Stimulated activated CD4-positive, alpha-beta T cell treated with anti-CD3 and anti-CD28 coated beads, Interleukin-12 subunit alpha, Interleukin-12 subunit beta, amount 100 ng/mL, for 48 hours (primary cell): ENCODE results near the gene PHLPP1.
A peak's percentile ranks its signal among the peaks of the same experiment; 100 is the strongest.

Experiments
- DNase-seq, 3 donors: peaks; one replicate each; pipeline ENCODE4 v3.0.0-alpha.2; 2020; ENCODE audit warnings: low read depth in 2 of 3, low spot score in 1 of 3

Gene PHLPP1

DNA sequence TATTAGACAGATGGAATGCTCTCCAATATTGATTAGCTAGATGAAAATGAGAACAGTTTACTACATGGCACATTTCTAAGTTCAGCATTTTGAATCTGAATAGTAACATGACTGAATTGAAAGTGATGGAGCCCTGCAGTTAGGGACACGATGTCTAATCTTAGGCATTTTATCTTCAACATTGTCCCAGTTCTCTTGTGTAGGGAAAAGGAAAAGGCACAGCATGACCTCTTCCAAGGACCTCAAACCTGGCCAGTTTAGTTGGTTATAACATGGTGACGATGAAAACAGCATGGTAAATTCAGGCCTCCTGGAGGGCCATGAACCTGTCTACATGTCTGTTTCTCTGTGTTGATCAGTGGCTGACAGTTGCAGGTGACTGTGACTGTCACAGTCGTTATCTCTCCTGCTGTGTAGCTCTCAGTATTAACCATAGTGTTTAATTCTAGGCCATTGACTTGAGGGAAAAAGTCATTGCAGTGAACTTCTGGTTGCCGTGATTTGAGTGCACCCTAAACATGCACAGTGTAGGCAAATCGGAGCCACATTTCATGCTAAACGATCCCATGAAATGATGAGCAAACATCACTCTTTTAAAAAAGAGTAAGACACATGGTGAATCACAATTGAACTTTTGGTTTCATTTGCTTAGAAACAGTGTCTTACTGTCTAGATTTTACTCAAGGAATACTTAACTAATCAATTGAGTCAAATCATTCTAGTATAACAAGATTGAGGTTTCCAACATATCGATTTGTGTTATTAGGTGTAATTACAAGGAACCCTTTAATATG lies 129.7 kb downstream of the PHLPP1 start:
- DNase-seq, result peak; percentile 11 to 39 (median 15)

DNA sequence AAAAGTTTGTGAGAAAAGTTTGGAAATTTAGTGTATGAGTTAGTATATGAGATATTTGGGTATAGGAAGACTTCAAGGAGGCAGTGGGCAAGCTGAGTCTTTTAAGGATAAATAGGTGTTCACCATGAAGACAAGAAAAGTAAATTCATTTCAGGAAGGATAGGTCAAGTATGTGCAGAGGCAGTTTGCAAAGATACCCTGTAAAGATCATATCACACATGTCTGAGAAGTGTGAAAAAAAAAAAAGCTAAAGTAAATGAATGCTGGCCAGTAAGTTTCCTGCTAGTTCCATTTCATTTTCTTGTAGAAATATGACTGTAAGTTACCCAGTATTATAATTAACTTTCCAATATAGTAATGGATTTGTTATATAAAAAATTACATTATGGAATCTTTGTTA lies 131.0 kb downstream of the PHLPP1 start:
- DNase-seq, result no peak

DNA sequence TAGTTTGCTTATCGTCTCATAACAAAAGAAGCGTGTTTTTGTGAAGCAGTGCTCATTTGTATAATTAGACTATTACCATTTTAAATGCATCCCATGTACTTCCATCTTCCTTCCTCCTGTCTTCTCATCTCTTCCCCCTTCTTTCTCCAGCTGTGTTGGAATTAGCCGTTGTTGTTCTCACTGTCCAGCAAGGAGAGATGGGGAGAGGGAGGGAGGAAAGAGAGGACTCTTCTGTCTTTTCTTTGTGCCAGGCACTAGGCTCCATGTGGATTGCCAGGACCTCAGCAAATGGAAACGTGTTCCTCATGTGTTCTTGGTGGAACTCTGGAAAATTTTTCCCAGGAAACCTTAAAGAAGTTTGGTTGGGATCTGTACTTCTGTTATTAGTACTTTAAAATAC lies 131.7 kb downstream of the PHLPP1 start:
- DNase-seq, result no peak

DNA sequence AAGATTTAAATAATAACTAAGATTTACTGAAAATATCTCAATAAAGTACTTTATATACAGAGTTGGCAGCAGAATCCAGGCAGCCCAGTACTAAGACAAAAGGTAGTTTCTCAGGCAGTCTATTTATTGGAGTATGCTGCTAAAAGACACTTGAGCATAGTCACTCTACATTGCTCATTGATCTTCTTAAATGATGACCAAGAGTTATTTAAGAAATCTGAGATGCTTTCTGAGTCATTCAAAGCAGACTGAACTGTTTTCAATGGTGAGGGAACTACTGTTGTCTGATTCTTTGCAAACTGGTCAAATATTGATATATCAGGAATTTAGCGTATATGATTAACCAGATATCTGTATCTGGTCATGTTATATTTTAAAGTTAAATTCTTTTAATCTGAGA lies 133.6 kb downstream of the PHLPP1 start:
- no peak for DNase-seq

DNA sequence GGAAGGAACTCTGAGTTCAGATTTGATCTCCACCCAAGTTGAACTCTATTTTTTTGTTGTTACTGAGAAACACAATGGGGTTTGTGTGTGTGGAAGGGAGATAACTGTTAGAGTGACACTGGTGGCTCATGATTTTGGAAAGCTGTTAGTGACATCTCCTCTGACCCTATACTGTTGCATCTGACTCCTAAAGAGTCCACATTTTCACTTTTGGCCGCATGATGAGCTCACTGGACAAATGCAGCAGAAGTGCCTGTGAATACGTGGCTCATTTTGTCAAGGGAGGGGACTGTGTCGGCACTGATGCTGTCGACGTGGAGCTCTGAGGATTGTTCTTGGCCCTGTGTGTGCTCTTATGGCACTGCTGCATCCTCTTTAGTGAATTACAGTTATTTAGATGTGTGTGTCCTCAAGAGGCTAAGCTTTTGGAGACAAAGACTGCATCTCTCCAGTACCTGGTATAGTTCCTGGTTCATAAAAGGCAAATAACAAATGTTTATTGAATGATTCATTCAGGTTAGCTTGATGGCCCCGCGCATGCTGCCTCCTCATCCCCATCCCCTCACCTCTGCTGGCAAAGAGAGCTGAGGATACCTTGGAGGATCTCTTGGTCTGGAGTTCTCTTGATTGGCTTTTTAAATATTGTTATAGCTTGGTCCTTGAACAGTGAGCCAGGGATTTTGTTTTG lies 135.4 kb downstream of the PHLPP1 start:
- DNase-seq, result no peak

DNA sequence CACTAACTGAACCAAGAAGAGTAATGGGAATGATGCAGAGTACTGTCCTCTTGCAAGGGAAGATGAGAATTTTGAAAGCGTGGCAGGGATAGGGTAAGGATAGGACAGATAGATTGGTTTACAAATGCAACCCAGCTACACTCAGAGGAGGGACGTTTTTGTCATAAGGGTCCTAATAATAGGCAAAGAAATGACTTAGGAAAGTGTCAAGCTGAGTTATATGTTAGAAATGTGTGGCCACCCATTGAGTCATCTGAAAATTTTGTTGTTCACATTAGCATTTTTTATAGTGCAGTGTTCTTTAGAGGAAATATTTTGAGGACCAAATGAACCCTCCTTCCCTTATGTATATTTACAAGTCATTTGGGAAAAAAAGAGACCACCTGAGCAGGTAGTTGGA lies 137.5 kb downstream of the PHLPP1 start:
- no peak for DNase-seq

DNA sequence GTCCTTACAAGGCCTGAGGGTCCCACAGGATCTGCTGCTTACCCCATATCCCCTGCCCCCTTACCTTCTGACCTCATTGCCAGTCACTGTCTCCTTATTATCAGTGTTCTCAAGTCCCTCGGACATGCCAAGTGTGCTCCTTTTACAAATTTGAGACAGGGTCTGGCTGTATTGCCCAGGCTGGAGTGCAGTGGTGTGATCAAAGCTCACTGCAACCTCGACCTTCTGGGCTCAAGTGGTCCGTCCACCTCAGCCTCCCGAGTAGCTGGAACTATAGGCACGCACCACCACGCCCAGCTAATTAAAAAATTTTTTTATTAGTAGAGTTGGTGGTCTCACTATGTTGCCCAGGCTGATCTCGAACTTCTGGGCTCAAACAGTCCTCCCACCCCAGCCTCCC lies 141.0 kb downstream of the PHLPP1 start:
- DNase-seq, result no peak

DNA sequence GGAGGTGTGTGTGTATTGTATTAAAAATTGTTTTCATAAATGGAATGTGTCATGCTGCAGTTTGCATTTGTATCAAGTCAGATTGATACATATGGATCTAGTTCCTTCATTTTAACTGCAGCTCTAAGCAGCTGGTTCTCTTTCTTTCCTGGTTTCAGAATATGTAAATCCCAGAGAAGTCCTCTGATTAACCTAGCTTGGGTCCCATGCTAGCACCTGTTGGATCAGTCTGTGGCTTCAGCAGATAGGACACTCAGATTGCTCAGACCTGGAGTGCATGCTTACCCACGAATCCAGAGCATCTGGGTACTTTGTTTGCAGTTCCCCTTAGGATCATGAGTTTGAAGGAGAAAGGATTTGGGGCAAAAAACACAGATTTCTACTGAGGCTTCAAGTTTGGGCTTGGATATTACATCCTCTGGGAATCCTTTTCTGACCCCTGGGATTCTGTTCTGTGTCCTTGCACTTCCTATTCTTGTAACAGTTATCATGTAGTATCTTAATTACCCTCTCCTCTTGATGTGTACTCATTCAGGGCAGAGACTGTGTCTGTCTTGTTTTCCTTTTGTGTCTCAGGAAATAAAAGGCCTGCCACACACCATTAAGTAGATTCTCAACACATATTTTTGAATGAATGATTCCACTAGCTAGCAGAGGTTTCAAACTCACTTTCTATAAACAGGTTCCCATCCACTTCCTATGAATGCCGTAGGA lies 142.1 kb downstream of the PHLPP1 start:
- DNase-seq, result no peak

DNA sequence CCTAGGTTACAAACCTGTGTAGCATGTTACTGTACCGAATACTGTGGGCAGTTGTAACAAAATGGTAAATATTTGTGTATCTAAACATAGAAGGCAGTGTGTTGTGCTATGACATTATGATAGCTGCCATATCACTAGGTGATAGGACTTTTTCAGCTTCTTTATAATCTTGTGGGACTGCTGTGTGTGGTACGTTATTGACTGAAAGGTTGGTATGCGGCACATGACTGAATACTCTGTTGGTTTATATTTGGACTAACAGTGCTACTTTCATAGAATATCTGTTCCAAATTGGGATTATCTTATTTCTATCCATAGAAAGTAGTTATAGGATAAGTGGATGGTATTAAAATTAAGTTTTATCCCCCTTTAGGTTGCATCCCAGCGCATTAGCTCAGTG lies 144.7 kb downstream of the PHLPP1 start:
- DNase-seq, result no peak

DNA sequence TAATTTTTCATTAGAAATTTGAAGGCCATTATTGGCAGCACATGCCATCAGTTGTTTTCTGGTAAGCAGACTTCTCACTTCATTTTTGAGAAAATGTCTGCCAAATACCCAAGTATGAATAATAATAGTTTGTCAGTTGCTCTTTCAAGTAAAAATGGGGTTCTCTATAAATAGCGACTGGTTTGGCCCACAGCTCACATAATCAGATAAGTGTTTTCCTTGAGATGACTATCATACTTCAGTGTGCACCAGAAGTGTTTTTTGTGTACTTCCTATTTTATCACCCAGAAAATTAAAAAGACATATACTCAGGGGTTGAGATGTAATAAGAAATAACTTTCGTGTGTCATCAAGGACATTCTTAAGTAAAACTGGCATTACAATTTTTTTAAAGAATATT lies 147.1 kb downstream of the PHLPP1 start:
- no peak for DNase-seq

DNA sequence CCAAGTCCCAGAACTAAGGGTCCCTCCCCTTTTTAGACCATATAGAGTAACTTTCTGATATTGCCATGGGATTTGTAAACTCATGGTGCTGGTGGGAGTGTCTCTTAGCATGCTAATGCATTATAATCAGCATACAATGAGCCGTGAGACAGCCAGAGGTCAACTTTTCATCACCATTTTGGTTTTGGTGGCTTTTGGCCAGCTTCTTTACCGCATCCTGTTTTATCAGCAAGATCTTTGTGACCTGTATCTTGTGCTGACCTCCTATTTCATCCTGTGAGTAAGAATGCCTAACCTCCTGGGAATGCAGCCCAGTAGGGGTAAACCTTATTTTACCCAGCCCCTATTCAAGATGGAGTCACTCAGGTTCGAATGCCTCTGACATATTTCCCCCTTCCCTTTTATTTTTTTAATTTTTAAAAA lies 148.2 kb downstream of the PHLPP1 start:
- DNase-seq, result no peak

DNA sequence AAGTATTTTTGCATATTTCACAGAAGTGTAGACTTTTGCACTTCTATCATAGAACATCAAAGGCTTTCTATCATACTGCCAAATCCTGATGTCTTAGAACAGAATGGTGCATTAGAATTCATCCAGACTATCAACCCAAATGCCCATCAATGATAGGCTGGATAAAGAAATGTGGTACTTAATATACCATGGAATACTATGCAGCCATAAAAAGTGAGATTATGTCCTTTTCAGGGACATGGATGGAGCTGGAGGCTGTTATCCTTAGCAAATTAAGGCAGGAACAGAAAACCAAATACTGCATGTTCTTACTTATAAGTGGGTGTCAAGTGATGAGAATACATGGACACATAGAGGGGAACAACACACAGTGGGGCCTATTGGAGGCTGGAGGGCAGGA lies 150.2 kb downstream of the PHLPP1 start:
- DNase-seq, result no peak

DNA sequence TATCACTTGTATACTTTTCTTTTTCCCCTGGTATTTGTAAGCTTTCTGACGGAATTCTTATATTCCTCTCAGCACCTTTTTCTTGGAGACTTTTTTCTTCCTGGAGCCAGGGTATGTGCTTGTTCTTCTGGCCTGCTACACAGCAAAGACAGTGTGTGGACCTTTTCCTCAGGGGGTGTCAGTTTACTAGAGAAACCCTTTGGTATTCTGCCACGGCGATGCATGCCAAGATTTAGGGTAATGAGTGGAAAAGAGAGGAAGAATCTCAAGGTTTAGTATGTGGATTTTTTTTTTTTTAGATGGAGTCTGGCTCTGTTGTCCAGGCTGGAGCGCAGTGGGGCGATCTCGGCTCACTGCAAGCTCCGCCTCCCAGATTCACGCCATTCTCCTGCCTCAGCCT lies 152.2 kb downstream of the PHLPP1 start:
- no peak for DNase-seq

DNA sequence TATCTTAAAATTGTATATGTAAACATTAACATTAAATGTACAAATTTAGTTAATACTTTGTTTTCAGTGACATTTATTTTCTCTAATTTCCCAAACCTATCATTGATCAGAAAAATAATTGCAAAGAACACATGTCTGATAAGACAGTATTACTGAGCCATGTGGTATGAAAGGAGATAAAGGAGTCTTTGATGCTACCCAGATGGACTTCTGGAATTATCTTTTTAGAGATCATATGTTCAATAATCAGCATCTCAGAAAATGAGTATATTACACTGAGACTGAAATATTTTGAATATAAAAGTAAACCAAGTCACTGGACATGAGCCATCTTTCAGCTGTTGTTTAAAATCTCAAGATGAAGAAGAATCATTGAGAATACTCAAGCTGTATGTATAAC lies 153.3 kb downstream of the PHLPP1 start:
- no peak for DNase-seq

DNA sequence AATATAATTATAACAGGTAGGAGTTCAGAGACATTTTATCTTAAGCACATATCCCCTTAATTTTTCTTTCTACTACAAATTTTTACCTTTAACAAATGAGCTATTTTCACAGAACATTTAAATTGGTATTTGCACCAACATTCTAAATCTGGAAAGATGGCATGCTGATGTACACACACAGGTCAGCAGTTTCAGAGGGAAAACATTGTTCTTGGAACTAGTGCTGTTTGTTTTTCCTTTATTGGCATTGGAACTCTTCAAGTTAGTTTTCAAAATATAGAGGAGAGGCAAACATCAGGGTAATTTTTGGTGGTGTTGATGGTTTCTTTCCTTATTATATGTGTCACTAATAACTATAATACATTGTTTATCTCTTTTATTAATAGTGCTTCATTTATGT lies 155.3 kb downstream of the PHLPP1 start:
- DNase-seq, result no peak

DNA sequence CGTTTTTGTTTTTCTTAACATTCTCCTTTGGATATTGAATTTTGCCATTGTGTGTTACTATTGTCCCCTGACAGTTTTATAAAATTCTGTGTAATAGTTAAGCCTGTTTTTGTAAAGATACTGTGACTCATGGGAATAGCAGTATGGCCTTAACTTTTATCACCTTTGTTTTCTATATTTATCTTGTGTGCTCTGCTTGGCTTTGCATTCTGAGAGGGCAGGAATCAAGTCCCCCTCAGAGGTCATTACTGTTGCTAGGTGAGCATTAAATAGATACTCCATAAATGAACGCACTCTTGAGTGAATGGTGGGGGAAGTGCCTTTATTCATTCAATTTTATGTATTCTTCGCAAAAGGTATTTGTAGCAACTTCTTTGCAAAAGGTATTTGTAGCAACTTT lies 160.0 kb downstream of the PHLPP1 start:
- DNase-seq, result no peak

DNA sequence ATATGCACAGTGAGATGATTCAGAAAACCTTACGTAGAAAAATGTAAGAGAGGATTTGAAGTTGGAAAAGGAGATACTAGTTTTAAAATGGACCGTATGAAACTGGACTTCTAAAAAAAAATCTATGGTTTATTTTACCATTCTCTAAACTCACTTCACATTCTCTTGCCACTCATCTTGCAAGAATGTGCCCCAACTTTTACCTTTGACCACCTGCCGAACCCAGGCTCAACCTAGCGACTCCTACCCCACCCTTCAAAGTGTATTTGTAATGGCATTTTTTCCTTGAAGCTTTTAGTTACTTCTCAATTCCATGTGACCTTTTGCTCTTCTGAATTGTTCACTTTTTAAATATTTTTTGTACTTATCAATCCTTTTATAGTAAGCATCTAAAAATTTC lies 160.8 kb downstream of the PHLPP1 start:
- no peak for DNase-seq

DNA sequence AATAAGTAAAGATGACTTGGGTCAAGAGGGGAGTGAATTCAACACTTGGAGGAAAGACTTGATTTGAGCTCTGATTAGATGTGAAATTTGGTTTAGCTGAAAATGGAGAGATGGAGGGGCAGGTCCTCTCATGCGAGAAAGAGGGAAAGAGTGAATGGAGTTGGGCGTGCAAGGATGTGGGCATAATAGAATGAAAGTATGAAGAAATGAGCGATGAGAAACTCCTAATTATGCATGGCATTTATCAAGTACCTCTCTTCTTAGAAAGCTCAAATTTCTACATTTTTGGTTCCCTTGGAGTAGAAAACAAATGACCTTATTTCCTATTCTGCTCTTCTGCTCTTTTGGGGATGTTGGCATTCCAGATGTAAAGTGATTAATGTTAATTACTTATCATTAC lies 161.5 kb downstream of the PHLPP1 start:
- DNase-seq, result no peak

DNA sequence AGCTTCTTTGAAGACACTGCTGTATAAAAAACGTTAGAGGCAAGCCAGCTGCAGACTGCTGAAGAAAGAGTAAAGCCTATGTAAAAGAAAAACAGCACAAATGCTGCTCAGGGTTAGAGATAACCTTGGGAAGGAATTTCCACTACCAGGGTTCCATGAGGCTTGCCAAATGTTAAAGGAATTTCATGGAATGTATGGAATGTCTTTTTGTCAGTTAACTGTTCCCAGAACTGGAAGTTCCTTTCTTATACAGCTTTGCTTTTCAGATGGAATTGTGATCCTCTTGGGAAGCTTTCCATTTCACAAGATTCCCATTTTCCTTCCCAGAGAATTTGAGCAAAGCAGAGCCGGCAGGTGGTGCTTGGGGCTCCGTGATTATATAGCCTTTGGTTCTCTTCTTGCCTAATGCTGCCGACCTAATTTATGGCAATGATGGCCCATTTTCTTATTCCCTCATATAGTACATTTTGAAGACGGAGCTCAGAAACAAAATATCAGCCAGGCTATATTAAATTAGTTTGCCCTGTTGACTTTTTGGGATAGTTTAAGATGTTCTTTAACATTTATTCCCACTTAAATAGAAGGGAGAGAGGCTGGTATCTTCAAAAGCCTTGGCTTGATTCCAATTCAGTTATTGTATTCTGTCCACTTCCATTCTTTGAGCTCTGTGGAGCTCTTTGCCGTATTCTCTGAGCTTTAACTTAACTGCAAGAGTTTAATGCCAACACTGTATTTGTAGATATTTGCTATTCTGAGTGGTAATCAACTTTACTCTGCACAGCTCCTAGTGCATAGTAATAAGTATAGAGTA lies 162.3 kb downstream of the PHLPP1 start:
- DNase-seq, result no peak

DNA sequence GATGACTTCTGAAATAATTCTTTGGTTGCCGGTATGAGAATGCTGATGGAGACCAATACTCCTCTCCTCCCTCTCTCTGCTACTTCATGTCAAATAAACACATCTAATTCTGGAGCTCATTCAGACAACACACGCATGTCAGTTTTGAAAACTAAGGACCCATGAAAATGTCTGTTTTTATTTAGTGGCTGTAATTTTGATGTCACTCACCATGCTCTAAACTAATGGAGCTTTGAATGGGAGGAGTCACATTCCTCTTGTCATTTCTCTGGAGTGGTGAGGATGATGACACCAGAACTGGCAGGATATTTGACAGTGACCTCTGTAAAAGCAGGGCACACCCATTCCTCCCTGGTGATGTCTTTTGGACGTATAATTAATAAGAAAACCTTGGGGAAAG lies 163.0 kb downstream of the PHLPP1 start:
- DNase-seq, result no peak

DNA sequence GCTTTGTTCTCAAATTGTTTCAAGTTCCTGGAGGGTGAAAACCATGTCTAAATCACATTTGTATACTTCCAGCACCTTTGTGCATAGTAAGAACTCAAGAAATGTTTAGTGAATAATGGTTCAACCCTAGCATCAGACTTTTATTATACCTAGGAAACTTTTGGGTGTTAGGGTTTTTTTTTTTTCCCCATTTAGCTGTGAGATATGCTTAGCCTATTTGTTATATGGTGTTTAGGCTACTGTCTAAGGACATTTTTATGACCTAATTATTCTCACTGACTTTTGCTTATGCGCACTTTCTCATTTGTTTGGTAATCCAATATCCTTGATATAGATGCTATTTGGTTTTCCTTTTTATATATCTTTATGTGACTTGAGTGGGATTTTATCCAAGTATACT lies 164.7 kb downstream of the PHLPP1 start:
- DNase-seq, result no peak
